HG03064 (cell line): ENCODE data around the gene PPARD.
"Not testable (repeated sequence)": the region's sequence is repeated elsewhere in the genome, so short reads cannot be mapped to it uniquely, and the experiment has no call there.

ENCODE experiments used
- ATAC-seq: cut with Tn5 transposase; IDR thresholded peaks from one replicate; pipeline ENCODE4 v1.9.1; 2021; ENCODE audit warnings: low read depth; ENCODE audit not compliant: unreplicated experiment

PPARD gene

GRCh38 chr6:35311390-35312075 is 30.8 kb upstream of the PPARD start:
- ATAC-seq: no peak

DNA sequence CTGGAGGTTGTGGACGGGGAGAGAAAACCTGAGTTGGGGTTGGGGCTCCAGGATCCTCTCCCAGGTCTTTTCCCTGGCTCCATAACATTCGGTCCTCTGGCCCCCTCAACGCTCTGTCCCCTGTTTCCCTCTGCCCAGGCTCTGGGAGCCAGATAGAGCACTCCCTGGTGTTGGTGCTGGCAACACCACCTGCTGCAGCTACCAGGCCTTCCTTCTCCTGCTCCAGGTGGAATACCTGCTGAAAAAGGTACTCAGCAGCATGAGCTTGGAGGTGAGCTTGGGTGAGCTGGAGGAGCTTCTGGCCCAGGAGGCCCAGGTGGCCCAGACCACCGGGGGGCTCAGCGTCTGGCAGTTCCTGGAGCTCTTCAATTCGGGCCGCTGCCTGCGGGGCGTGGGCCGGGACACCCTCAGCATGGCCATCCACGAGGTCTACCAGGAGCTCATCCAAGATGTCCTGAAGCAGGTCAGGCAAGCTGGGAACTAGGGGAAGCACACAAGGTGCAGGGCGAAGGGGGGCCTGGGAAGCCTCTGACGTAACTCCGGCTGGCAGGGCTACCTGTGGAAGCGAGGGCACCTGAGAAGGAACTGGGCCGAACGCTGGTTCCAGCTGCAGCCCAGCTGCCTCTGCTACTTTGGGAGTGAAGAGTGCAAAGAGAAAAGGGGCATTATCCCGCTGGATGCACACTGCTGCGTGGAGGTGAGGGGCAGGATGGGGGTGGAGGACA is 30.1 kb upstream of the PPARD start:
- ATAC-seq: no peak

- no peak for ATAC-seq
Measured at GRCh38 chr6:35312807-35313206, 29.6 kb upstream of the PPARD start.

DNA sequence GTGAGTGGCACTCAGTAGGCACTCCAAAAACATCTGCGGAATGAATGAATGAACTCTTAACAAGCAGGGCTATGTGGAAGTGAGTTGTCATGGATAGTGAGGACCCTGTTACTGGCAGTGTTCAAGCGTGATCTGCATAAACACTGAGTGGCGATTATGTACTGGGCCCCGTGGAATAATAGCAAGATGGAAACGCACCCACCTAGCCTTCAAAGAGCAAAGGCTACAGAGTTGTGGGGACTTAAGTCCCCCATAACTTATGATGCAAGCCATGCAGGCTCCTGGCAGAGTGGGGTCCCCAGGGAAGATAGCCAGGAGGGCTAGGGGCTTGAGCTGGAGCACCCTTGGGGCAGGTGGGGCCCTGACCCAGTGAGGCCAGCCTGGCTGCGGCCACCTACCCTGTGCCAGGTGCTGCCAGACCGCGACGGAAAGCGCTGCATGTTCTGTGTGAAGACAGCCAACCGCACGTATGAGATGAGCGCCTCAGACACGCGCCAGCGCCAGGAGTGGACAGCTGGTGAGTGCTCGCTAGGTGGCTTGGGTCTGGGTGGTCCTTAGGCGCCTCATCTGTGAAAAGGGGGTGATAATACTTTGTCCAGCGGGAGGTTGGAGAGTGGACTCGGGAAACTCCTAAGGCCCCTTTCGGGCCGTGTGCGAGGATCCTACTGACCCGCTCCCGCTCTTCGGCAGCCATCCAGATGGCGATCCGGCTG is 24.7 kb upstream of the PPARD start:
- no peak for ATAC-seq

DNA sequence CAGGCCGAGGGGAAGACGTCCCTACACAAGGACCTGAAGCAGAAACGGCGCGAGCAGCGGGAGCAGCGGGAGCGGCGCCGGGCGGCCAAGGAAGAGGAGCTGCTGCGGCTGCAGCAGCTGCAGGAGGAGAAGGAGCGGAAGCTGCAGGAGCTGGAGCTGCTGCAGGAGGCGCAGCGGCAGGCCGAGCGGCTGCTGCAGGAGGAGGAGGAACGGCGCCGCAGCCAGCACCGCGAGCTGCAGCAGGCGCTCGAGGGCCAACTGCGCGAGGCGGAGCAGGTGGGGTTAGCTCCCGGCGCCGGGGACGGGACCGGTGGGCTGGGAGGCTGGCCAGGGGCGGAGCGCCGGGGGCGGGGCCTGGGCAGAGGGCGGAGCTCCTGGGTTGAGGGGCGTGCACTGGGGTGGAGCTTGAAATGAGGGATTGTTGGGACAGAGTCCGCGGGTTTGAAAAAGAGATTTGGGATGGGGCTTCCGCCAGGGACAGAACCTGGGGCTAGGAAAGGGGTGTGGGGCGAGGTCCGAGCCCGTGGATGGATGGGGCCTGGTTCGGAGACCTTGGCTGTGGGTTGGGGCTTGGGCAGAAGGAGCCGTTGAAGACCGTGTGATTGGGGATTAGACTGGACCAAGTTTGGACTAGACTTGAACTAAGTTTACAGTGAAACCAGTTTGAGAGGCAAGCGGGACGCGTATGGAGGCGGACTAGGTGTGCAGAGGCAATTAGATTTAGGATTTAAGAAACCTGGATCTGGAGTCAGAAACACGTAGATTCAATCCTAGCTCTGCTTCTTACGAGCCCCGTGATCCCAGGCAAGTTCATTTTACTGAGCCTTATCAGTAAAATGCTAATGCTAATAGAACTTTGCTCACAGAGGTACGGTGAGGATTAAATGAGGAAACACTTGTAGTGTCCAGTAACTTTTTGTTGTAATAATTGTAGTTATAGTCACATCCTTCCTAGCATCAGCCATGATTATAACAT is 23.9 kb upstream of the PPARD start:
- no peak for ATAC-seq

GRCh38 chr6:35319346-35320030 is 22.9 kb upstream of the PPARD start:
- no peak for ATAC-seq

GRCh38 chr6:35320031-35320410 is 22.3 kb upstream of the PPARD start:
- ATAC-seq: no peak

DNA sequence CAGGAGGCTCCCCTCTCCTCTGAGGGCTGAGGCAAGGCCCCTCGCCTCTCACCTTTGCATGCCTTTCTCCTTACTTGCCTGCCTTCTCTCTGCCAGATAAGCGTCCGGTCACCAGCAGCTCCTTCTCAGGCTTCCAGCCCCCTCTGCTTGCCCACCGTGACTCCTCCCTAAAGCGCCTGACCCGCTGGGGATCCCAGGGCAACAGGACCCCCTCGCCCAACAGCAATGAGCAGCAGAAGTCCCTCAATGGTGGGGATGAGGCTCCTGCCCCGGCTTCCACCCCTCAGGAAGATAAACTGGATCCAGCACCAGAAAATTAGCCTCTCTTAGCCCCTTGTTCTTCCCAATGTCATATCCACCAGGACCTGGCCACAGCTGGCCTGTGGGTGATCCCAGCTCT is 21.3 kb upstream of the PPARD start:
- ATAC-seq: no peak

GRCh38 chr6:35327349-35328027 is 14.9 kb upstream of the PPARD start:
- ATAC-seq: no peak

DNA sequence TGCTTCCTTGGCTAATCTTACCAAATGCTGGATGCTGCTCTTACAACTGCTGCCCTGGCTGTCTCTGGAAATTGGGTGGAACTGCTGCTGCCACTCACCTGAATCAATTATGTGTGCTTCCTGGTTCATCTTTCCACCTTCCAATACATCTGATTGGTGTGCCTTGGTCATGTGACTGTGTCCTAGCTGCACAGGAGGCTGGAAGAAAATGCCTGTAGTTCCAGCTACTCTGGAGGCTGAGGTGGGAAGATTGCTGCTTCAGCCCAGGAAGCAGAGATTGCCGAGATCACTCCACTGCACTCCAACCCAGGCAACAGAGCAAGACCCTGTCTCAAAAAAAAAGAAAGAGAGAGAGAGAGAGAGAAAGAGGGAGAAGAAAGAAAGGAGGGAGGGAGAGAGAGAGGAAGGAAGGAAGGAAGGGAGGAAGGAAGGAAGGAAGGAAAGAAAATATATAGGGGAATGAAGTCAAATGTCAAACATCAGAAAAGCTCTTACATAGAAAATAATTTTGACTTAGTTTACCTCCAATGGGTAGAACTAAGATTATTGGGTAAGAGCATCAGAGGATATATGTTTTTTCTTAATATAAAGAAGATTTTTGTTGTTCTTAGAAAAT is 14.1 kb upstream of the PPARD start:
- no peak for ATAC-seq

DNA sequence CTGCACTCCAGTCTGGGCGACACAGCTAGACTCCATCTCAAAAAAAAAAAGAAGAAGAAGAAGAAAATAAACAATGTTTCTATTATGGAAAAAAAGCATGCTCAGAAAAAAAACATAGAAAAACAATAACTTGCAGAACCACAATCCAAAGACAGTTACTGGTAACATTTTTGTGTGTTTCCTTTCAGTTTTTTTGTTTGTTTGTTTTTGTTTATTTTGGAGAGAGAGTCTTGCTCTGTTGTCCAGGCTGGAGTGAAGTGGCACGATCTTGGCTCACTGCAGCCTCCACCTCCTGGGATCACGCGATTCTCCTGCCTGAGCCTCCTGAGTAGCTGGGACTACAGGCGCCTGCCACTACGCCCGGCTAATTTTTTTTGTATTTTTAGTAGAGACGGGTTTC is 13.4 kb upstream of the PPARD start:
- not testable (repeated sequence) for ATAC-seq

- ATAC-seq: no peak
Measured at GRCh38 chr6:35330541-35331119, 11.7 kb upstream of the PPARD start.

DNA sequence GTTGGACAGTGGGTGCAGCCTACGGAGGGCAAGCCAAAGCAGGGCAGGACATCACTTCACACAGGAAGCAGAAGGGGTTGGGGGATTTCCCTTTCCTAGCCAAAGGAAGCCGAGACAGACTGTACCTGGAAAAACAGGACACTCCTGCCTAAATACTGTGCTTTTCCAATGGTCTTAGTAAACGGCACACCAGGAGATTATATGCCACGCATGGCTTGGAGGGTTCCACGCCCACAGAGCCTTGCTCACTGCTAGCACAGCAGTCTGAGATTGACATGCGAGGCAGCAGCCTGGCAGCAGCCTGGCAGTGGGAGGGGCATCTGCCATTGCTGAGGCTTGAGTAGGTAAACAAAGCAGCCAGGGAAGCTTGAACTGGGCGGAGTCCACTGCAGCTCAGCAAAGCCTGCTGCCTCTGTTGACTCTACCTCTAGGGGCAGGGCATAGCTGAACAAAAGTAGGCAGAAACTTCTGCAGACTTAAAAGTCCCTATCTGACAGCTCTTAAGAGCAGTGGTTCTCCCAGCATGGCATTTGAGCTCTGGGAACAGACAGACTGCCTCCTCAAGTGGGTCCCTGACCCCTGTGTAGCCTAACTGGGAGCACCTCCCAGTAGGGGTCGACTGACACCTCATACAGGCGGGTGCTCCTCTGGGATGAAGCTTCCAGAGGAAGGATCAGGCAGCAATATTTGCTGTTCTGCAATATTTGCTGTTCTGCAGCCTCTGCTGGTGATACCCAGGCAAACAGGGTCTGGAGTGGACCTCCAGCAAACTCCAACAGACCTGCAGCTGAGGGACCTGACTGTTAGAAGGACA is 10.1 kb upstream of the PPARD start:
- ATAC-seq: not testable (repeated sequence)

DNA sequence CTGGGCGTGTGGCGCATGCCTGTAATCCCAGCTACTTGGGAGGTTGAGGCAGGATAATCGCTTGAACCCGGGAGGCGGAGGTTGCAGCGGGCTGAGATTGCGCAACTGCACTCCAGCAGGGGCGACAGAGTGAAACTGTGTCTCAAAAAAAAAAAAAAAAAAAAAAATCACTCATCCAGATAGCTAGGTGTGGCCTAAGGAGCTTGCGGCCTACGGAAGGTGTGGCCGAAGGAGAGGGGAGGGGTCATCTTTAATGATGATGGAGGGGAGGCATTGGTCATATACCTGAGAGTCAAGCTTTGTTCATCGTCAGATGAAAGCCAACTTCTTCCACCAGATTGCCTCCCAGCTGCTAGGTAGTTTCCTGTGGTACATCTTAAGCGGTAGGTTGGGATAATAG is 801 bp upstream of the PPARD start:
- no peak for ATAC-seq

DNA sequence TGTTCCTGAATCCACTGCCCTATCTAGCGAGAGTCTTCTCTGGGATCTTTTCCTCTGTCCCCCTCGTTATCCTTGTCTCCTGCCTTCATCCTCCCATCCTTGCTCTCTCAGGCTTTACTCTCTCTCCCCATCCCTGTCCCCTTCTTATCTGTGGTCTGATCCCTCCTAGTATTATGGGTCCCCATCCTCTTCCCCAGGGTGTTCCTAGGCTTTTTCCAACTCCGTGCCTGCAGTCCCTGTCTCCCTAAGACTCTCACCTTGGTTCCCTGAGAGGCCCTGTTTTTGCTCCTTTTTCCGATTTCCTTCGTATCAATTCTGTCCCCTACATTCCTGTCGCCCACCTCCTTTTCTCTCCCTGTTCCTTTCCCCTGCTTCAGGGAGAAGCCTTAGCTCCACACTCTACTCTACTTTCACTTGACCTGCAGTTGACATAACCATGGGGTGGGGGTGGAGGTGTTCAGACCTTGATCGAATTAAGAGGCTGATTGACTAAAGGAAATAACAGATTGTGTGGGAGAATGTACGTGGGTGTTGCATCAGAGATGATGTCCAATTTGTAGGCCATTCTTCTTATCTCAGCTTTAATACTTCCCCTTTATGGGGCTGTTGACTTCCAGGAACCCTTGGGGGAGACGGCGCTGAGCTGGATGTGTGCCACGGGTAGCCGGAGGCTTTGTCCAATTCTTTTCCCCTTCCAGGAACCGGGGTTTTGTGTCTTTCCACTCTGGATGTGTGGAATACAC is 905 bp downstream of the PPARD start:
- no peak for ATAC-seq

DNA sequence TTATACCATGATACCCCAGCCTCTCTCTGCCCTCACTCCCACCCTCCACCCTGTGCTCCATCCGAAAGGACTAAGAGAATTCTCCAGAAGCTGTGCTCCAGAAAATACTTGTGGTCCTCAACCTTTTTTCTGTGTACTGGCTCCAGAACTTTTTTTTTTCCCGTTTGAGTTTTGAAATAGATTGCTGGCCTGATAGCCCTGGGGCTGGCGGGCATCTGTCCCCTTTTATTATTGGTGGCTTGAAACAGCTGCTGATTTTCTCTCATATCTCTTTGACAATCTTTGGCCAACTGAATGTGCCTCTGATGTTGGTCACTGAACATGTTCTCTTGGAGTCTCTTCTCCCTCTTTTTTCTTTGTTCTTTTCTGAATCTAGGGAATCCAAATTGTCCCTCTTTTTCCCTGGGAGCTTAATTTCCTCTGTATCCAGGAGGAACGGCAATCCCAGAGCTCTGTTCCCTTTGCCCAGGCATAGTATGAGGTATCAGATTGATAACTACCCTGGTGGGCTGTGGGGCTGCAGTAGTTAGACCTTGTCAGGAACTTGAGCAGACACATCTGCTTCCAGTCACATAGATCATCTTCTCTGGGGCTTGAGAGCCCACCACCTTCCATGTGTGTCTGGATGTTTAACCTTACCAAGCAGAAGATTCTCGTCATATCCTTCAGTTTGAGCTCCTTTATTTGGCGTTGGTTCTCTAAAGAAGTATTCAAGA is 1.6 kb downstream of the PPARD start:
- no peak for ATAC-seq

GRCh38 chr6:35351422-35351821 is 9.1 kb downstream of the PPARD start:
- no peak for ATAC-seq
